GM18858 (cell line): ENCODE results near the gene ZNF155.

ENCODE experiments used
- ATAC-seq: cut with Tn5 transposase; IDR thresholded peaks from one replicate; pipeline ENCODE4 v1.9.1; 2021; ENCODE audit not compliant: unreplicated experiment

Gene ZNF155

DNA sequence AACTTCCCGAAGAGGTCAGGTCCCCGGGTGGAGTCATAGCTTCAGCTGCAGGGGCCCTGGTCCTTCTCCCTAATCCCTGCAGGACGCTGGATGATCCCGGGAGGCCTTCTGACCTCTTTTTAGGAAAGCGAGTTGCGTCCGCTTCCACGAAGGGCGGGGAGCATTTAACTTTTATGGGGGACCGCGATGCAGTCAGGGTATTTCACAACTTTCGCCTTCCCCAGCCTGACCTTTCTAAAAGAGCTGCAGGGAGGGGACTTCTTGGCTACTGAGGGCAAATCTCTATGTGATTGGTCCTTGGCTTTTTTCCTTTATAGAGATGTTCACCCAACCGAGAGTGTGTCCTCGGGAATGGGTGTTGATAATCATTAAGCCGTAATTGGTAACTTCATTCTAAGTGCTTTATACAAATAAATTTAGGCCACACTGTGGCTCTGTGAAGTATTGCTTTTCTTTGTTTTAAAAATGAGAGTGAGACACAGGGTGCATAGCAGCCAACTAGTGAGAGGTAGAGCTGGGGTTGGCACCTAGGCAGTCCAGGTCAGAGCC is 19.5 kb downstream of the ZNF155 start:
- ATAC-seq, result peak; percentile 28

GRCh38 chr19:44005973-44006372 is 22.0 kb downstream of the ZNF155 start:
- ATAC-seq, result no peak

GRCh38 chr19:44007473-44007872 is 23.5 kb downstream of the ZNF155 start:
- no peak for ATAC-seq

- no peak for ATAC-seq
Measured at GRCh38 chr19:44010468-44010867, 26.5 kb downstream of the ZNF155 start.

- no peak for ATAC-seq
Measured at GRCh38 chr19:44019498-44019897, 35.5 kb downstream of the ZNF155 start.

DNA sequence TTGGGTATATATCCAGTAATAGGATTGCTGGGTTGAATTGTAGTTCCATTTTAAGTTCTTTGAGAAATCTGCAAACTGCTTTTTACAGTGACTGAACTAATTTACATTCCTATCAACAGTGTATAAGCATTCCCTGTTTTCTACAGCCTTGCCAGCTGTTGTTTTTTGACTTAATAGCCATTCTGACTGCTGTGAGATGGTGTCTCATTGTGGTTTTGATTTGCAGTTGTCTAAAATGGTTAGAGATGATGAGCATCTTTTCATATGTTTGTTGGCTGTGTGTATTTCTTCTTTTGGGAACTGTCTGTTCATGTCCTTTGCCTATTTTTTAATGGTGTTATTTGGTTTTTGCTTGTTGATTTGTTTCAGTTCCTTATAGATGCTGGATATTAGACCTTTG is 37.2 kb downstream of the ZNF155 start:
- ATAC-seq, result no peak

DNA sequence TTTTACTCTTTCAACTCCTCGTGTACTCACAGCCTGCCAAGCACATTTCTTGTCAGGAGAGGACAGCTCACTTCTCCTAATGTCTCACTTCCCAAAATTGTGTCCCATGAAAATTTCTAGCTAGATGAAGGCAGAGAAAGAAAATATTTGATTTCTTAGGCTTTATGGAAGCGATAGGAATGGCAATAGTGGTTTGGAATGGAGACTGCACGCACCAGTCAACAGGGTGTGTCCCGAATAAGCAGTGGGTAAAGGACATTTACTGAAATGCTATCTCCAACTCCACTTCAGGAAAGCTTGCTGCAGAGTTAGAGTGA is 40.9 kb downstream of the ZNF155 start:
- ATAC-seq, result no peak

- ATAC-seq, result peak; percentile 82
Measured at GRCh38 chr19:44025217-44025936, 41.4 kb downstream of the ZNF155 start, which contains the start of gene ZNF222. Gene ZNF222, plus strand, starts transcription at chr19:44025379. Its CDS starts 58 bp downstream, at chr19:44025437.

DNA sequence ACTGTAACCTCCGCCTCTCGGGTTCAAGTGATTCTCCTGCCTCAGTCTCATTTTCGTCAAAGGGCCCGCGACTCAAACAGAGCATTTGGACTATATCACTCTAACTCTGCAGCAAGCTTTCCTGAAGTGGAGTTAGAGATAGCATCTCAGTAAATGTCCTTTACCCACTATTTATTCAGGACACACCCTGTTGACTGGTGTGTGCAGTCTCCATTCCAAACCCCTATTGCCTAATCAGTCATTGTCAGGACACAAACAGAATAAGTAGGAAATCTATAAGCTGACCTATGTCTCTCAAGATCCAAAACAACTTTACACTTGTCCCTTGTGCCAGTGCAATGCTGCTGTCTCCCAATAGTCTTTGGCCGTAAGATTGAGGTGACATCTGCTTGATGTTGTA is 42.6 kb downstream of the ZNF155 start:
- no peak for ATAC-seq

GRCh38 chr19:44032001-44032610 is 48.1 kb downstream of the ZNF155 start:
- ATAC-seq, result no peak

- ATAC-seq, result no peak
Measured at GRCh38 chr19:44042147-44042546, 58.2 kb downstream of the ZNF155 start.
